Endometrial microvascular endothelial cells (primary cell): ENCODE results near the gene NAA38. TPM values are rescaled to one million over a fixed set of nuclear protein-coding genes. Genes with fewer than 3 reads are reported as not detected.
"Not testable (repeated sequence)": the region's sequence is repeated elsewhere in the genome, so short reads cannot be mapped to it uniquely, and the experiment has no call there.

Experiments
- in situ Hi-C: cut with HindIII; loops from 2 replicates; pipeline ENCODE4 v1.10.0; 2017; ENCODE audit warnings: low sequenced_read_pairs, low pct_unique_long_range_greater_than_20kb; ENCODE audit errors: inconsistent ontology term
- total RNA-seq: library from RNA; depleted of rRNA; stranded (reverse); fragments of >200 nt; gene quantifications from one replicate; pipeline ENCODE4 v1.2.3, GENCODE V29; 2015; ENCODE audit errors: inconsistent ontology term

NAA38 gene
- total RNA-seq, 1 donor from 2014 or later, result 52.5 TPM

DNA sequence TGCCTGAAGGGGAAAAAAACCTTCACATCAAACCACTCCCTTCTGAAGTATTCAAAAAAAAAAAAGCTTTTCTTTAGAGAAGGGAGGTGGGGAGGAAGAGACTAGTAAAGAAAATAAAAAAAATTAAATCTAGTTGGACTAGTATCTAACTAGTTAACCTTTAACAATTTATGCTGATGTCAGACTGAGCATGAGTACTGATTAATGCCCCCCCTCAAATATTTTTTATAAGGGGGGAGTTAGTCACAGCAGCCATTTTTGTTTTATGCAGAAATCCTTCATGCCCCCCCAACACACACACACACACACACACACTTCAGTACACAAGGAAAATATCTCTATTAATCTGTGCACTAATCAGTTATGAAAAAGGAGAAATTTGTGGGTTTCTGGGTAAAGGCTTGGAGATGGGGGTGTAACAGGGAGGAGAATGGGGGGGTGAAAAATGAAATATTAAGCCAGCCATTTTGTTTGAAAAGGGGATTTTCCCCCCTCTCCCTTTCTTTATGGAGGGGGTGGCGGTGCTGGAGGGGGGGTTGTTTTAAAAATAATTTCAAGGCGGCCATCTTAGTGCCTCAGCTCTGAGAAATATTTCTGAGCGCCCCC lies 26.5 kb upstream of the NAA38 start:
- in situ Hi-C loops, result no loop called here

- in situ Hi-C loops, result no loop called here
Observed at GRCh38 chr17:7882629-7883028, 25.3 kb upstream of the NAA38 start.

DNA sequence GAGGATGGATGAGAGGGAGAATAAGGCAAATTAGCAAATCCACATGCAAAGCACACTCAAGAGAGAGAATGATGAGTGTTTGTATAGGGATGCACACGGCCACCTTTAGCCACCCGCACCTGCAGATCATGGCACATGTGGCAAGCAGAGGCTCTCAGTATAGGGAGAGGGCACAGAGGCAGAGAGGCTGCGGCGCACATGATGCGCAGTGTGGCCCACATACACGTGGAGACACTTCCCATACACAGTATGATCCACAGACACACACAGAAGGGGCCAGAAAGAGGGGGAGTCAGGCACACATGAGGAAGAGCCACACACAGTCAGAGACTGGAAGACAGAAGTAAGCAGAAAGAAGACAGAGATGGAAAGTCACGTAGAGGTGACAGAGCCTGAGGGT lies 24.7 kb upstream of the NAA38 start:
- in situ Hi-C loops, result no loop called here

GRCh38 chr17:7881276-7882054 lies 24.1 kb upstream of the NAA38 start:
- in situ Hi-C loops, result no loop called here

DNA sequence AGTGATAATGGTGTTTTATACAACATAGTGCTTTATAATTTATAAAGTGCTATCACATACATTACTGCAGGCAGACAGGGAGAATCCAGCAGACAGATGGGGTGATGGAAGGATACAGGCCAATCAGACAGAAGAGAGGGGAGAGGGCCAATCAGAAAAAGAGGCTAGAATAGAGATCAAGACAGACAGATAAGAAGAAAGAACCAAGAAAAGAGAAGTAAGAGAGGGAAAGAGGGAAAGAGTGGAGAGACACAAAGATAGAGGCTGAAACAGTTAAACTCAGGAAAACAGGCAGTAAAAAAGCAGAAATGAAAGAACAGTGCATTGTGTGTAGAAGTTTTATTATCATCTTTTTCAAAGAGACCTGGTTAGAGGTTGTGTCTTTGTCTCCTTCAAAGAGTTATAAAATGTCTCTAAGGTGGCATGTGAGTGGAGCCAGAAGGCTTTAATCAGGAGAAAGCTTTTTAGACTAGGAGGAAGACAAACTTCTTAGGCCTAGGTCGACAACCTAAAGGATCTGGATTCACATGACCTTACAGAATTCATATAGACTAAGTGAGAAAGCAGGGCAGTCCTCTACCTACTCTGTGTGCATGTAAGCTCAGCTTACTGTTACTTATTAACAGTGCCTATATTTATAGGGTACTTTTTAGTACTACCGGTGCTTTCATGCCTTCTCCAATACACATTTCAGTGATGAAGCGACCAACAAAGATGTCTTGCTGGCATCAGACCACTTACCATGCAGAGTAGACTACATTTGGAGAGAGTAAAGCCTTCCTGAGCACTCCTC lies 22.9 kb upstream of the NAA38 start:
- in situ Hi-C loops, result no loop called here

GRCh38 chr17:7878234-7878633 lies 20.9 kb upstream of the NAA38 start:
- in situ Hi-C loops, result no loop called here

DNA sequence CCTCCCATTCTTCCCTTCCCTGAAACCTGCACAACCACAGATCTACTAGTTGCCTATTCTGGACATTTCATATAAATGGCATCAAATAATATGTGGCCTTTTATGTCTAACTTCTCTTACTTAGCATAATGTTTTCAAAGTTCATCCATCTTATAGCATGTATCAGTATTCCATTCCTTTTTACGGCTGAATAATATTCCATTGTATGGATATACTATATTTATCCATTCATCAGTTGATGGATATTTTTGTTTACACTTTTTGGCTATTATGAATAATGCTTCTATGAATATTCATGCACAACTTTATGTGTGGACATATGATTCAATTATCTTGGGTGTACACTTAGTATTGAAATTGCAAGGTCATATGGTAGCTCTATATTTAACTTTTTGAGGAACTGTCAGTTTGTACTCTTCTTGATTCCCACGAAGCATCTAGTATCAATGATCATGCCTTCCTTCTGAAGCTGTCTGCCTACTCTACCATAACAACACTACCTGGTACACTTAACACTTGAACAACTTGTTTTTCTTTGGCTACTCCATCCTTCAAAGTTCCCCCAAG lies 18.5 kb upstream of the NAA38 start:
- in situ Hi-C loops, result no loop called here

DNA sequence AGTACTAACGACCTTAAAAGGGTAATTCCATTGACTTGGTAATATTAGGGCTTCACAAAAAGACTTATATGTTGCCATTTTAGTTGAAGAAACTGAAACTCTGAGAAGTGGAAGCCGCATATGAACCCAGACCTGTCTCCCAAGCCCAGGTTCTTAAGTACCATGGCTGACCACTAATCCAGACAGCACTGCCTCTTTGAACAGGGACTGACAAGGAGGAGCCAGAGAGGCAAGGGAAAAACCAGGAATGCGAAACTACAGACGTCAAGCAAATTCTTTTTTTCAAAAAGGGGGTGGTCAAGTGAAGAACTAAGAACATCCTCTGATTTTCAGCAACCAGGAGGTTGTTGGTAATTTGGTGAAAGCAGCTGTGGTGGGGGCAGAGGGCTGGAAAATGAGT lies 15.7 kb upstream of the NAA38 start:
- in situ Hi-C loops, result no loop called here

GRCh38 chr17:7867881-7868329 lies 10.5 kb upstream of the NAA38 start:
- in situ Hi-C loops, result no loop called here

DNA sequence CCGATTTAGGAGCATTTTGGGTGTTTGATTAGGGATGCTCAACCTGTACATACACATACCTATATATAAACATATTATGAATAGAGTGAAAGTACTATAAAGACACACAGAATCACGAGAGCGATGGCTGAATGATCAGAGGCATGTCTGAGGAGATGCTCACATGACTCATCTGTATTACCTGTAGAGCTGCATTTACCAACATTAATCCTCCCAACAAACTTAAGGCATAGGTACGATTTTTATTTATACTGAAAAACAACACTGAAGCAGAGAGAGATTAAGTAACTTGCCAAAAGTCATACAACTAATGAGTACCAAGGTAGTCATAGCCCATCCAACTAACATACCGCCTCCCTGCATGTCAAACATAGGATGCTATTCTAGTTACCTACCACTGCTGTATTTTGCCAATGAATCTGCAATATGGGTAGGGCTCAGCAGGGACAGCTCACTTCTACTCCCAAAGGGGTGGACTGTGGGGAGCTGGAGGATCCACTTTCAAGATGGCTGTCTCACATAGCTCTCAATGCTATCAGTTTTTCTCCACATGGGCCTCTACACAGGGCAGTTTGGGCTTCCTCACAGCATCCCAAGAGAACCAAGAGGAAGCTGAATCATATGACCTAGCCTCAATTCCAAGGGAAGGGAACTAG lies 7.8 kb upstream of the NAA38 start:
- in situ Hi-C loops, result no loop called here

DNA sequence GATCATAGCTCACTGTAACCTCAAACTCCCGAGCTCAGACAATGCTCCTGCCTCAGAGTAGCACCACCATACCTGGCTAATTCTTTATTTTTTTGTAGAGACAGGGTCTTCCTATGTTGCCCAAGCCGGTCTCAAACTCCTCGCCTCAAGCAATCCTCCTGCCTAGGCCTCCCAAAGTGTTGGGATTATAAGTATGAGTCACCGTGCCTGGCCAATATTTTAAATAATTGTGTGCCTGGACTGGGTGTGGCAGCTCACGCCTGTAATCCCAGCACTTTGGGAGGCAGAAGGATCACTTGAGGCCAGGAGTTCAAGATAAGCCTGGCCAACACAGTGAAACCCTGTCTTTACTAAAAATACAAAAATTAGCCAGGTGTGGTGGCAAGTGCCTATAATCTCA lies 7.0 kb upstream of the NAA38 start:
- in situ Hi-C loops, result not testable (repeated sequence)

- in situ Hi-C loops, result no loop called here
Observed at GRCh38 chr17:7862692-7863437, 5.5 kb upstream of the NAA38 start.

DNA sequence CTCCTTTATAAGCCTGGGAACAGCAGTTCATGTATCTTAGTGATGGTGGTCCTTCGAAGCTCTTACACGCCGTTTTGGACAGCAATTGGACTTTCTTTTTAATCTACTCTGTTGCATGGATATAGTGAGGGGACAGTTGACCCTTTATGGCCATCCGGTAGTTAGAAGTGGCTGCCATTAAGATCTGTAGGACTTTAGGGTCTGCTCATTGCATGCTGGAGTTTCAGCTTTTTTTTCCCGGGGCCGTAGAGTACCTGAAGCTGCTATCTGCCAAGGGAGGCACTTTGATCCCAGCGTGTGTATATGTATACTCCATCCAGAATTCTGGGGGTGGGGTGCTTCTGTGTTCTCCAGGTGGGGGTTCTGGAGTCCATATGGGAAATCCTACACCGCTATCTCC lies 1.7 kb upstream of the NAA38 start:
- in situ Hi-C loops, result no loop called here

DNA sequence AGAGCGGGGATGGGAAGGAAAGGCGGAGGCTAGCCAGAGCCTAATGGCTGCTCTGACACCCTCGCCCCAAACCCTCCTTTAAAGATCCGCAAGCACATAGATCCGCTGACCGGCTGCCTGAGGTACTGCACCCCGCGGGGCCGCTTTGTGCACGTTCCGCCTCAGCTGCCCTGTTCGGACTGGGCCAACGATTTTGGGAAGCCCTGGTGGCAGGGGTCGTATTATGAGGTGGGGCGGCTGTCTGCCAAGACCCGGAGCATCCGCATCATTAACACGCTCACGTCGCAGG lies 1.1 kb upstream of the NAA38 start:
- in situ Hi-C loops, result no loop called here

DNA sequence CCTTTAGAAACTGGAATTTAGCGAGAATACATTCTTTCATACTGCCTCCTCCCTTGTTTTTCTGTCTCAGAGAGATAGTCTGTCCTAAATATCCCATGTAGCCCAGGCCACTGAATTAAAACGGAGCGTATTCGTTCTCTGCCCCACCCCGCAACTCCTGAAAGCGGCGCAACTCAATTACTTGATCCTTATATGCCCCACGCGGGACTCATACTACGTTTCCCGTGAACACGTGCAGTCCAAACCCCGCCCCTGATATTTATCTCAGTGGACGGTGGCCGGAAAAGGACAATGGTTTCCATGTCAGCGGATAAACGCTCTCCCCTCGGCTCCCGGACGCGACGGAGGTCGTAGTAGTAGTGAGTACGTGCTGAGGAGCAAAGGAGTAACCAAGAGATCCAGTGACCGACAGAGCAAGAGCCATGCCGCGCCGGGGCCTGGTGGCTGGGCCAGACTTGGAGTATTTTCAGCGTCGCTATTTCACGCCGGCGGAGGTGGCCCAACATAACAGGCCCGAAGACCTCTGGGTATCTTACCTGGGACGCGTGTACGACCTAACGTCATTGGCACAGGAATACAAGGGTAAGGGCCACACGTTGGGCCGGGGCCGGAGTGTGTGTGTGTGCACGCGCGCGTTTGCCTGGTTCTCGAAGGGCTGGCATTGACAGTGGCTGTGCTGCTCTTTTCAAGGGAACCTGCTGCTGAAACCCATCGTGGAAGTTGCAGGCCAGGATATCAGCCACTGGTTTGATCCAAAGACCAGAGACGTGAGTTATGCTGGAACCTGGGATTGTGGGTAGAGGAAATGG lies 558 bp upstream of the NAA38 start, which contains the start of gene CYB5D1:
Gene CYB5D1, plus strand, starts transcription at position 291 of the 809 bp plus-strand sequence. Its CDS starts 132 bp downstream, at position 423.
- in situ Hi-C loops, result no loop called here

- in situ Hi-C loops, result no loop called here
Observed at GRCh38 chr17:7856011-7856810, 1.1 kb downstream of the NAA38 start.

DNA sequence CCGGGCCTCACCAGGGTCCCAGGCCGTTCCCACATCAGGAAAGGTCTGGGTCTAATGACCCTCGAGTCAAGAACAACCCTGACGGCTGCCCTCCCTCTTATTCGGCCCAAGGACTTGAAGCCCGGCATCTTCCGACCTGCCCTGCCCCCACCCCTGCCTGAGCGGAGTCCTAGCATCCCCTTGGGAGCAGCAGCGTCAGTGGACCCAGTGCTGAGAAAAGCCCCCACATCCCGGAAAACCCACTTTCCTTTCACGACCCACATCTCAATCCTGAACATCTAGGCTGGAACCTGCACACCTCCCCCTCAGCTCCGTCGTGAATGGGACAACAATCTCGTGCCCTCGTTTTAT lies 1.7 kb downstream of the NAA38 start:
- in situ Hi-C loops, result no loop called here
